ENCODE results near the gene SAMHD1. TPM values are rescaled to one million over a fixed set of nuclear protein-coding genes. Genes with fewer than 3 reads are reported as not detected.

SAMHD1 gene
- total and polyA plus RNA-seq, 2 of the 13 experiments (the other 11 are each of a cell fraction or from before 2014, with no cell fraction given), result 16.9 to 43.5 TPM

- TF ChIP-seq ZNF775 (CRISPR knock-in tag; IDR thresholded peaks at IDR 0.05; ENCODE audit: borderline replicate concordance), result no peak
- no peak for TF ChIP-seq ZMYM2 (CRISPR knock-in tag; IDR thresholded peaks at IDR 0.05)
- TF ChIP-seq CTCF (CRISPR knock-in tag; IDR thresholded peaks at IDR 0.05), result no peak
- TF ChIP-seq RFXAP (CRISPR knock-in tag; IDR thresholded peaks at IDR 0.05; ENCODE audit: borderline replicate concordance), result 0 out of 2 replicates have a peak, but pooled peaks have one; percentile 10
- no peak; the same call in 1 of the 2 replicates for TF ChIP-seq HDAC2 (CRISPR knock-in tag; IDR thresholded peaks at IDR 0.05)
- no peak for TF ChIP-seq ZNF234 (CRISPR knock-in tag; conservative IDR thresholded peaks at IDR 0.05)
- TF ChIP-seq THAP8 (CRISPR knock-in tag; IDR thresholded peaks at IDR 0.05; ENCODE audit: borderline replicate concordance), result 0 out of 2 replicates have a peak, but pooled peaks have one; percentile 18
- no peak for TF ChIP-seq KDM5A (IDR thresholded peaks at IDR 0.05; ENCODE audit: borderline replicate concordance, low read length)
- no peak for TF ChIP-seq FIP1L1 (IDR thresholded peaks at IDR 0.05; ENCODE audit: borderline replicate concordance, insufficient read depth, low read depth, low read length)
- no peak for TF ChIP-seq ZNF670 (CRISPR knock-in tag; IDR thresholded peaks at IDR 0.05; ENCODE audit: borderline replicate concordance)
- no peak for TF ChIP-seq ZNF263 (CRISPR knock-in tag; IDR thresholded peaks at IDR 0.05)
- no peak for TF ChIP-seq ZNF777 (CRISPR knock-in tag; IDR thresholded peaks at IDR 0.05)
- no peak for TF ChIP-seq SP2 (CRISPR knock-in tag; IDR thresholded peaks at IDR 0.05)
- peak; percentile 90 for TF ChIP-seq ZMYM3 (CRISPR knock-in tag; IDR thresholded peaks at IDR 0.05)
- TF ChIP-seq YY1 (IDR thresholded peaks at IDR 0.05; ENCODE audit: insufficient read depth, insufficient replicate concordance, low read depth, low read length), result no peak
- peak; percentile 90 for TF ChIP-seq CHD4 (IDR thresholded peaks at IDR 0.05; ENCODE audit: borderline replicate concordance, low read length)
- TF ChIP-seq, protein P1, sequence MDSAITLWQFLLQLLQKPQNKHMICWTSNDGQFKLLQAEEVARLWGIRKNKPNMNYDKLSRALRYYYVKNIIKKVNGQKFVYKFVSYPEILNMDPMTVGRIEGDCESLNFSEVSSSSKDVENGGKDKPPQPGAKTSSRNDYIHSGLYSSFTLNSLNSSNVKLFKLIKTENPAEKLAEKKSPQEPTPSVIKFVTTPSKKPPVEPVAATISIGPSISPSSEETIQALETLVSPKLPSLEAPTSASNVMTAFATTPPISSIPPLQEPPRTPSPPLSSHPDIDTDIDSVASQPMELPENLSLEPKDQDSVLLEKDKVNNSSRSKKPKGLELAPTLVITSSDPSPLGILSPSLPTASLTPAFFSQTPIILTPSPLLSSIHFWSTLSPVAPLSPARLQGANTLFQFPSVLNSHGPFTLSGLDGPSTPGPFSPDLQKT (CRISPR knock-in tag; IDR thresholded peaks at IDR 0.05; ENCODE audit: borderline replicate concordance), result no peak
- no peak for TF ChIP-seq NFIB (CRISPR knock-in tag; IDR thresholded peaks at IDR 0.05; ENCODE audit: borderline replicate concordance)
- TF ChIP-seq JDP2 (CRISPR knock-in tag; IDR thresholded peaks at IDR 0.05; ENCODE audit: borderline replicate concordance), result no peak
- TF ChIP-seq EED (CRISPR knock-in tag; IDR thresholded peaks at IDR 0.05), result no peak
- no peak for TF ChIP-seq SOX6 (IDR thresholded peaks at IDR 0.05)
- TF ChIP-seq SOX6 (CRISPR knock-in tag; IDR thresholded peaks at IDR 0.05), result no peak
- no peak for TF ChIP-seq ZNF251 (CRISPR knock-in tag; IDR thresholded peaks at IDR 0.05)
- TF ChIP-seq, protein P2, sequence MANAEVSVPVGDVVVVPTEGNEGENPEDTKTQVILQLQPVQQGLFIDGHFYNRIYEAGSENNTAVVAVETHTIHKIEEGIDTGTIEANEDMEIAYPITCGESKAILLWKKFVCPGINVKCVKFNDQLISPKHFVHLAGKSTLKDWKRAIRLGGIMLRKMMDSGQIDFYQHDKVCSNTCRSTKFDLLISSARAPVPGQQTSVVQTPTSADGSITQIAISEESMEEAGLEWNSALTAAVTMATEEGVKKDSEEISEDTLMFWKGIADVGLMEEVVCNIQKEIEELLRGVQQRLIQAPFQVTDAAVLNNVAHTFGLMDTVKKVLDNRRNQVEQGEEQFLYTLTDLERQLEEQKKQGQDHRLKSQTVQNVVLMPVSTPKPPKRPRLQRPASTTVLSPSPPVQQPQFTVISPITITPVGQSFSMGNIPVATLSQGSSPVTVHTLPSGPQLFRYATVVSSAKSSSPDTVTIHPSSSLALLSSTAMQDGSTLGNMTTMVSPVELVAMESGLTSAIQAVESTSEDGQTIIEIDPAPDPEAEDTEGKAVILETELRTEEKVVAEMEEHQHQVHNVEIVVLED (CRISPR knock-in tag; IDR thresholded peaks at IDR 0.05; ENCODE audit: borderline replicate concordance), result 0 out of 2 replicates have a peak, but pooled peaks have one; percentile 13
- TF ChIP-seq ZNF292 (CRISPR knock-in tag; IDR thresholded peaks at IDR 0.05; ENCODE audit: borderline replicate concordance, low read depth), result no peak
These were observed 90.5 kb downstream of the SAMHD1 start (continued) for GRCh38 chr20:36860811-36861624.
